ENCODE measurements around the gene TMA16.
"Not testable (repeated sequence)": the region's sequence is repeated elsewhere in the genome, so short reads cannot be mapped to it uniquely, and the experiment has no call there.

Gene TMA16

DNA sequence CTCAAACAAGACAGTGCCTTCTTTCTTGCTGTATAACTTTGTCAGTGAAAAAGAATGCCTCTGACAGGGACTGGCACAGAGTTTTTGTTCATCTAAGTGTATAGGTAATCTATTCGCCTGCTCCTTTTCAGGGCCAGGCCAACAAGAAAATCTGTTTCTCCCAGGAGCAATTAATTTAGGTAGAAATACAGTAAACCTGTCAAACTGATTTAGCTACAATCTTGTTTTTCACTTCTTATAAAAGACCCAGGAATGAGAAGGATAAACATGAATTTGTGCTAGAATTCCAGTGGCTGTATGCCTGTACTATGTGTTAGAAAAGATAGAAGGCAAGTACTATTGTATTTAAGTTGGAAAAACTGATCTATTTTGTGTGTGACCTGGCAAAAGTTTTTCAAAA is 6.1 kb downstream of the TMA16 start:
- no peak for DNase-seq (ENCODE audit: low read depth, low spot score)
- no peak overlapping the region for H3K27ac ChIP-seq

DNA sequence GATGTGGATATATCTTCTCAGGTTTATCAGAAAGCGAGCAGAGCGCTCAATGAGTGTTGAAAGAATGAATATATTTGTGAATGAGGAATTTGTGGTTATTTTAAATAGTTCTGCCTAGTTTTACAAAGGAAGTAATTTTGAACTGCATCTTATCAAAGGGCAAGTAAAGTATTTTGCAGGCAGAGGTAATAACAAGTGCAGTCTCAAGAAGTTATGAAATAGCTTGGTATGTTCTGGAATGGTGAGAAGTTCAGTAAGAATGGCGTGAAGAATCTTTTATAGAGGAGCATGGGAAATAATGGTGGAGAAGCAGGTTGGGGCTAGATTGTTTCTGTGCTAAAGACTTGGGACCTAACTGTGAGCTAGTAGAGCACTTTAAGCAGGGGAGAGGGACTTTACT is 10.9 kb downstream of the TMA16 start:
- no peak overlapping the region for H3K27ac ChIP-seq
- no peak for DNase-seq (ENCODE audit: low read depth, low spot score)

DNA sequence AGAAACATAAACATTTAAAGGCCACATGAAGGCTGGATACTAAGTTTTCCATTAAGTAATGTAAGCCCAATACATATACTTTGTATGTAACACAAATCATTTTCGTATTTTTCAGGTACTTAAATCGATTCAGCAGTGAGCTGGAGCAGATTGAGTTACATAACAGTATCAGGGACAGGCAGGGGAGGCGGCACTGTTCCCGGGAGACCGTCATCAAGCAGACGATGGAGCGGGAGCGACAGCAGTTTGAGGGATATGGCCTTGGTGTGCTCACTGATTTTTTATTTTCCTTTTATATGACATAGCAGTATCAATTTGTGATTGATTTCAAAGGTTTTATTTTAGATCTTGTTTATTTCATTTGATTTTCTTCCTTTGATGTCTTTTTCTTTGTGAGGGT is 20.7 kb downstream of the TMA16 start:
- H3K27ac ChIP-seq: no peak overlapping the region
- no peak for DNase-seq (ENCODE audit: low read depth, low spot score)

DNA sequence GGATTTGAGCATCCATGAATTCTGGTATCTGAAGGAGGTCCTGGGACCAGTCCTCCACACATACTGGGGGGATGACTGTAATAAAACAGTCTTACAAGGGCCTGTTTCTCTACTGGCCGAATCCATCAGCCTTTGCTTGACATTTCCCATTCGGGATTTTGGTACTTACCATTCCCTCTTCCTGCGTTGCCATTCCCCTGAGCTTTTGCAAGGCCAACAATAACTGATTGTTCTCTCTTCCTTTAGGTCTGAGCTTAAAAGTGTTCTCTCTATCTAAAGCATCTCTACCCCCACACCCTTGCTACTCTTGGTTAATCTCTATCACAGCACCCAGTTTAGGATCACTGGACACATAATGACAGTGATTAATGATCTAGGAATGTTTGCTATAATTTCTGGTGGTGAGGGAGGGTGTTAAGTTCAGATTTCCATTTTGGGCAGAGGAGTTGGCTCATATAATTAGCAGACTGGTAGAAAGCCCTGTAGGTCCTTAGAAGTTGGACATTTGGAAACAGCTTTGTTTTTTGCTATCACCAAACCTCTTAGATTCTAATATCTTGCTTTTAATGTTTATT is 29.4 kb downstream of the TMA16 start:
- no peak for DNase-seq (ENCODE audit: low read depth, low spot score)
- no peak overlapping the region for H3K27ac ChIP-seq

DNA sequence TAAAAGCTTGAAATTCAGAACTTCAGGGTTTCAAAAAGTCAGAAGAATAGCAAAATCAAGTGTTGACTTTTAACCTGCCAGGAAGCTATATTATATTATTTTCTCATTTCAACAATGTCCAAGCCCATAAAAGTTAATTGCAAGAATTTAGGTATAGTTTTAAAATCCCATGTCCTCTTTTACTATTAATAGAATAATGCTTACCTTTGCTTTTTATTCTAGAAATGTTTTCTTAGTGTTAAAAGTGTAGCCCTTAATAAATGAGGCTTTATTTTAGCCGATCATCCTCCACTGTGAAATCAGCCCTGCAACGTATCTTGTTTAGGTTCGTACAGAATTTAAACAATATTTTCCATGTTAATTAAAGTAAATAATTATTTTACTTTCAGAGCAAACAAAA is 31.5 kb downstream of the TMA16 start:
- no peak for DNase-seq (ENCODE audit: low read depth, low spot score)
- H3K27ac ChIP-seq: no peak overlapping the region

DNA sequence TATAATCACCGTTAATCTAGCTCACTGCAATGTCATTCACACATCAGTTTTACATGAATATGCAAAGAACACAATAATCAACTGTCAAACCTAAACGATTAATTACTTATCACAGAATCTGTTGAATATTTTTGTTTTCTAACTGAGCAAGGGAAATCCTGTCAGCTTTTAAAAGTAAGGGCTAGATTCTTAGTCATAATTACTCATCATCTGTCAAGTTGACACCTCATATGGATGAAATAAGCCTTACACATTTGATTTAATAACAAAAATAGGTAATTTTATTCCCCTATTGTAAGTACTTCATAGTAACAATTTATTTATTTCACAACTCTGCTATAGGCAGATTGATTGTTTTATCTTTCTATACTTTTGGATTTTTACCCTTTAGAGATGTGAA is 32.7 kb downstream of the TMA16 start:
- no peak for DNase-seq (ENCODE audit: low read depth, low spot score)
- H3K27ac ChIP-seq: no peak overlapping the region

DNA sequence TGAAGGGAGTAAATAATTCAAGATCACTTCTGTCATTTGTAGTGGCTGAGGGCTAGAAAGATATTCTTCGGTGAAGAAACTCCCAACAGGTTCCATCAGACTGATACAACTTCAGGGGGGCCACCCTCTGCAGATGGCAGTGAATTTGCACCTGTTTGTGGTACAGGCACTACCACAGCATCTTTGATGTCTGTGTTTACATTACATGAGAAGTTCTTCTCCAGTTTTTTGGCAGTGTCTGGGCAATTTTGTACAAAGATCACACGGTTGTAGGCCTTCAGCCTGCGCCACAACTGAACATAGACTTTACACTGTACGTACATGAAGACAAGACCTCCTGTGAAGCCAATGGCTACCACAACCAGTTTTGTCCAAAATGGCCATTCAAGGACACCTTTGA is 34.2 kb downstream of the TMA16 start:
- H3K27ac ChIP-seq: no peak overlapping the region
- no peak for DNase-seq (ENCODE audit: low read depth, low spot score)

DNA sequence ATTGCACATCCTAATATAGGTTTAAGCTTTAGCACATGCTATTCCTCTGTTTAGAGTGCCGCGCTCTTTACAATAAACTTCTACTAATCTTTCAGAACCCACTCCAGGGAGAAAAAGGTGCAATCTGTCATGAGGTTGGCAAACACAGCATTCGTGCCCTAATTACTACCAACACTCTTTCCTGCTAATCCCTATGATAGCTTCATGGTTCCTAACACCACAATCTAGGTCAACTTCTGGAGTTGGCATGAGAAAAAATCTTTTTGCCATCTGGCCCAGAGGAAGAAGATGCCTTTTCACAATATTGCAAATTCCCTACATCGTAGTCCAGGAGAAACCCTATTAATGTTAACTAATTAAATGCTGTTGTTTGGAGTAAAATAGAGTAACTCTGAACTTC is 39.6 kb downstream of the TMA16 start:
- DNase-seq (ENCODE audit: low read depth, low spot score): no peak
- H3K27ac ChIP-seq: no peak overlapping the region

DNA sequence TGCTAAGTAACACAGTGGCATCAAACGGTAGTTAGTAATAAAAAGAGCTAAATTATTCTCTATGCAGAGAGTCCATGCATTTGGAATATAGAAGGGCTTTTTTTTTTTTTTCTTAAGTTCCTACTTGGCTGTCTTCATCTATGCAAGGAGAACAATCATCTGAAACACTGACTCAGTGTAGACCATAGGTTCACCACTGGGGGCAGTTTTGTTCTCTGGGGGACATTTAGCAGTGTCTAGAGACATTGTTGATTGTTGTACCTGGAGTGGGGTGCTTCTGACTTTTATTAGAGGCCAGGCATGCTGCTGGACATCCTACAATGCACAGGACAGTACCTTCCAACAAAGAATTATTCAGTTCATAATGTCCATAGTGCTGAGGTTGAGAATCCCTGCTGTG is 41.2 kb downstream of the TMA16 start:
- DNase-seq (ENCODE audit: low read depth, low spot score): no peak
- no peak overlapping the region for H3K27ac ChIP-seq

DNA sequence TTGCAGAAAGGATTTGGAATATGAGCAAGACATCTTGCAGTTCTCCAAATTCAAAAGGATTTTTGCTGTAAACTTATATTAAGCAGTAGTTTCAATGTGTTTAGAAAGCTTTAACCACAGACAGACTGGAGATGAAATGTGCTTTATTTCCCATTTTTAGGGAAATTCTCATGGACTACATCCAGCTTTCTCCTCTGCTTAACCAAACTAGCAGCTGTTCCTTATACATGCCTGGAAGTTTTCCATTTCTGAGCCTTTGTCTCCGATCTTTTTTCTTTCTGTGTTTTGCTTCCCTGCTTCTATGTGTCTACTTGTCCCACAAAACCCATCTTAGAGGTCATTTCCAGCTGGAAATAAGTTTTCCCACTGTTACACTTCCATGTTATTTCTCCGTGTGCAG is 41.6 kb downstream of the TMA16 start:
- DNase-seq (ENCODE audit: low read depth, low spot score): no peak
- no peak overlapping the region for H3K27ac ChIP-seq

DNA sequence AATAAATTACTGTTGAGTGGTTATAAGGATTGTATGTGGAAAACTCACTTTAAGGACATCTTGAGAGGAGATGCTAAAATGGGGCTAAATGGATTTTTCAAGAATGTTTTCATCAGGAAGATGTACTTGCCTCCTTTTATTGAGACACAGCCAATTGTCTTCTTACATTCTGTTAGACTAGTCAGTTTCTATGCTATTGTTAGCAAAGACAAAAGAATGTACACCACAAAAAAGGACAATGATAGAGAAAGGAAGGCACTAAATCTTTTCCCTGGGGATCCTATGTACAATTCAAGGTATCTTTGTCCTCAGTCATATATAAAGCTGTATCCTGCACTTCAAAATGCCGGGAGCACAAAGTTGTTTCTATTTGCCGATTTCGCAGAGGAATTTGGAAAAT is 42.6 kb downstream of the TMA16 start:
- no peak for DNase-seq (ENCODE audit: low read depth, low spot score)
- no peak overlapping the region for H3K27ac ChIP-seq

DNA sequence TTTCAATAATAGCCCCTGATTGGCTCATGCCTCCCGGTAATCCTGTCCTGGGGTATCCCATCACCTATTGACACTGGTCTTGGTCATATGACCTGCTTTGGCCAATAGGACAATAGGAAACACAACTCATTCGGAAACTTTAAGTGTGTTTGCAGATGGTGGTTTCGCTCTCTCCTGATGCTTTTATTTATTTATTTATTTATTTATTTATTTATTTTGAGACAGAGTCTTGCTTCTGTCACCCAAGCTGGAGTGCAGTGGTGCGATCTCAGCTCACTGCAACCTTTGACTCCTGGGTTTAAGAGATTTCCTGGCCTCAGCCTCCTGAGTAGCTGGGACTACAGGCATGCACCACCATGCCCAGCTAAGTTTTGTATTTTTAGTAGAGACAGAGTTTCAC is 44.3 kb downstream of the TMA16 start:
- H3K27ac ChIP-seq; DNase-seq (ENCODE audit: low read depth, low spot score): not testable (repeated sequence)

DNA sequence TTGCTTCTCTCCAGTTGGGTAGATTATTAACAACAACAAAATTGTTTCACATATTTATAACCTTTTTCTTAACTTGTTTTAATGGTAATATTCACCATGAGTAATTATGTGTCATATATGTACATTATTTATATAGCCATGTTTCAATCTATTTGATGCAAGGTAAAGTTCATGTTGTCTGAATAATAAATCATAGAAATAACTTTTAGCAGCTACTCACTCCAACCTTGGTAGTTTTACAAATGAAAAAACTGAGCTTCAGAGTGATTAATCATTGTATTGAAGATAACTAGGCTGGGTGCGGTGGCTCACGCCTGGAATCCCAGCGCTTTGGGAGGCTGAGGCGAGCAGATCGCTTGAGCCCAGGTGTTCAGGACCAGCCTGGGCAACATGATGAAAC is 46.0 kb downstream of the TMA16 start:
- DNase-seq (ENCODE audit: low read depth, low spot score): no peak
- H3K27ac ChIP-seq: peak overlapping the region; percentile 83

DNA sequence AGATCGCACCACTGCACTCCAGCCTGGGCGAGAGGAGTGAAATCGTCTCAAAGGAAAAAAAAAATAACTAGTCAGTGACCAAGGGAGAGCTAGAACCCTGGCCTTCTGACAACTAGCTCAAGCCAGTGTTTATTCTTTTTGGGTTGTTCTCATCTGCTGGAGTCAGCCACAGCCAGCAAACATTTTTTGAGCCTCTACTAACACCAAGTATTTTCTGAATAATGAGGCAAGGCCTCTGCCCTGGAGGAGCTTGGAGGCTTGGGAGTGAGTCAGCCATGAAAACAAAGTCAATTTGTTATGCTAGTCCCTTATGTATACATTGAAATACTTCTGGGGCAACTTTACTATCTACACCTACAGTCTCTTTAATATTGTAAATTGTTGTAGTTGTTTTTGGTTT is 46.5 kb downstream of the TMA16 start:
- peak overlapping the region; percentile 83 for H3K27ac ChIP-seq
- DNase-seq (ENCODE audit: low read depth, low spot score): peak; percentile 45

DNA sequence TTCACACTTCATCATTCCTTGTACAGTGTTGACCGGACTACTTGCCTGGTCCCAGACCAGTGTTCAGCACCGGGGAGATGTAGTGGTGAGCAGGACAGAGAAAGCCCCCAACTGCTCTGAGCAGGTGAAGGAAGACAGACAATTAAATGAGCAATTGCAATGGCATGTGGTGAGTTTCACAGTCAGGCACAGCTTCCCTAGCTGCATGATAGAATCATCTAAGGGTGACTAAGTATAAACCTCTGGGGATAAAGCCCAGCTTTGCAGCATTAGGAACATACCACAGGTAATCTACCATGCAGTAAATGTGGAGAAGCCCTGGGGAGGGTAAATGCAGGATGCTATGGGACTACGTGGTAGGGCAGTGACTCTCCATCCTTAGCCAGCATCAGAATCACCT is 47.8 kb downstream of the TMA16 start:
- H3K27ac ChIP-seq: peak overlapping the region; percentile 83
- peak; percentile 41 for DNase-seq (ENCODE audit: low read depth, low spot score)

DNA sequence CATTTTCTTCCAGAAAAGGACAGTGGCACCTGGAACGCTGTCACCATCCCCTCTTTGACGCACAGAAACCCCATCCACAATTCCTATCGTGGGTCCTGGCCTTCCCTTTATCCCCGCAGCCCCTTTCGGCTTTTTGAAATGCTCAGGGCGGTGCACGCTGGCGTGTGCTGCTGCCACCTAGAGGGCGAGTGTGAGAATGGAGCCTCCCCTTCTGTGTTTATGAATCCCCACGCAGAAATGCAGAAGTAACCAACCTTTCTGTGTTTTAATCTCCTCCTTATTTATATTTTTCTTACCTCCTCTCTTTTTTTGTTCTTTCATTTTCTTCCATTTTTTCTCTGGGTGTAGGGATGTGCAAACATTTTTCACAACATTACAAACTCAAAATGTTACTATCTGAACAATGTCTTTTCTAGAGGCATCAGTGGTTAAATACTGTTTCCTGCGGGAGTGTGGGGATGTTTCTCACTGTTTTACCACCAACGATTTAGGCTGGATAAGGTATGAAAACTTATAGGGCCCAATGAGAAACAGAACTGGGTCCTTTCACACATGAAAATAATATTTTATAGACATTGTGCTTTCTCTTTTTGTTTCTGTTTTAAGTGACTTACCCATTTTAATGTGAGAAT is 50.0 kb downstream of the TMA16 start:
- no peak for DNase-seq (ENCODE audit: low read depth, low spot score)
- no peak overlapping the region for H3K27ac ChIP-seq

DNA sequence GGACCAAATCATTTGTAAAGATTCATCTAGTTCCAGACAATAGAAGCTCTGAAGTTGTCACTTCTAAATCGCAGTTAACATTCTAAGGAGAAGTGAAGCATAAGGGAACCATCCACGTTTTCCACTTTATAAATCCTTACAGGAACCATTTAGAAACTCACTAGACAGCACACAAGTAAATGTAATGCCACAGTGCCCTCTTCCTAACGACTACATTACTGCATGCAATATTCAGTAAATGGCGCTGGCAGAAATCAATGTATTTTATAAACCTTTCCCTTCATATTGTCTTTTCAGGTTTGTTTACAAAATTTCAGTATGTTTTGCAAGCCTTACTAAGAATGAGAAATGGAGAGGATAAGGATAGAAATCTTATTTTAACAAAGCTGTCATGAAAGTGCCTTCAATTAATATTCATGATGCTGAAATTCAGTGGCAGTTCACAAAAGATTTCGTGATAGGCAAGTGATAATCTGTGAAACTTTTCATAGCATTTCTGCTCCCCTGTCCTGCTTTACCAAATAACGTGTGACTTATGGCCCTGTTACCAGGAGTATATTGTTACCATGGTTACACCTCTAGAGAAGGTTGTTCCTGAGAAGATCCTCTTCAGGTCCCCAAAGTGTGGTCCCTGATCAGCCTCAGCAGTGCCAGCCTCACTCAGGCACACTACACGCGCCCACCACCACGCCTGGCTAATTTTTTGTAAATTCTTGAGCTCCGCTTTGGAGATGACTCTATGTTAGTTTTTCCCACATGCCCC is 54.2 kb downstream of the TMA16 start:
- DNase-seq (ENCODE audit: low read depth, low spot score): no peak

DNA sequence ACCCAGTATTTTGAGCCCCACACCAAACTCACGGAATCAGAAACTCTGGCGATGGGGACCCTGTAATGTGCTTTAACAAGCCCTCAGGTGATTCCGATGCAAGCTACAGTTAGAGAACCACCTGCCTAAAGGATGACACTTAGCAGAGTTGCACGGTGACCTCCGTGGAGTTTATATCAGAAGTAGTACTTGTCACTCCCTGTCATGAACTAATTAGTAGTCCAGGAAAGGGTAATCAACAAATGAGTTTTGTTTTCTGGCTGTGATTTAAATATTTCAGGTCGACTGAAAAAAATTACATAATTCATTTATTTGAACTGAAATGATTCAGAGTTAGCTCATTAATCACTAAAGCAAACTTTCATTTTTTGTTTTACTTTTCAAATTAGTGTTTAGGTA is 56.4 kb downstream of the TMA16 start:
- no peak for DNase-seq (ENCODE audit: low read depth, low spot score)
- H3K27ac ChIP-seq: no peak overlapping the region

More for the DNA sequence above, 54.2 kb downstream of the TMA16 start:
- H3K27ac ChIP-seq: no peak overlapping the region

DNA sequence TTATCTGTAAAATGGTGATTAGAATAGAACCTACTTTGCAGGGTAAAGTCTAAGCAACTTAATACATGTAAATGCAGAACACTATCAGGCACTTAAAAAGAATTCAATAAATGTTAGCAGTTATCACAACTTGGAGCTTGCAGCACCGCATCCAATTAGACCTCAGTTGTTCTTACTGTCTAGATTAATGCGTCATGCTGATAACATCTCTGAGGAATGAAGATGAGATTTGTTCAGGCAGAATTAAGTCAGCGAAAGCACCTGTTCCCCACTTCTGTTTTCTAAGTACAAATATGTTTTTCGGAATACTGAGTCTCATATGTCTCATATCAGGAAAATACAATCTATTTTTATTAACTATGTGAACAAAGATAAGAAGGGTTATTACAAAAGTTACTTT is 58.7 kb downstream of the TMA16 start:
- H3K27ac ChIP-seq: no peak overlapping the region
- no peak for DNase-seq (ENCODE audit: low read depth, low spot score)

DNA sequence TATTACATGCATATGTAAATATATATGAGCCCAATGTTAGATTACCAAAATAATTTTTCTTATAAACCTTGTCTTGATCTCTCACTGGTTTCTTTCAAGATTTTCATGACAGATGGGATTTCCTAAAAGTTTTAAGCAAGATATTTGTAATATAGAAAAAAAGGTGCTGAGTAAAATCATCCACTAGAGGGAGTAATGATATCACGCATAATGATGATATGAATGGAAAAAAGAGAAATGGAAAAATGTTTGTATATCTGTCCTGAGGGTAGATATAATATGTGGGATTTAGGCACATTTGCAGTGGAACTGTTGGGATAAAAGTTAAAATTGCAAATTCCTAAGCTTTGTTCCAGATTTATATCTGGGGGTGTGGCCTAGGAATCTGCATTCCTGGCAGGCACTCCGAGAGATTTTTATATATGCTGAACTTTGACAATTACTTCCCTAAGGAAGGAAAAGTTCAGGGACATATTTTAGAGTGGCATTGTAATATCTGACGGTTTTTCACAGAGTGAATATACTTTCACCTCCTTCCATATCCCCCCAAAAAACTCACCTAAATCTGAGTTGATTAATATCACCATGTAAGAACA is 60.5 kb downstream of the TMA16 start:
- H3K27ac ChIP-seq: no peak overlapping the region
- no peak for DNase-seq (ENCODE audit: low read depth, low spot score)

DNA sequence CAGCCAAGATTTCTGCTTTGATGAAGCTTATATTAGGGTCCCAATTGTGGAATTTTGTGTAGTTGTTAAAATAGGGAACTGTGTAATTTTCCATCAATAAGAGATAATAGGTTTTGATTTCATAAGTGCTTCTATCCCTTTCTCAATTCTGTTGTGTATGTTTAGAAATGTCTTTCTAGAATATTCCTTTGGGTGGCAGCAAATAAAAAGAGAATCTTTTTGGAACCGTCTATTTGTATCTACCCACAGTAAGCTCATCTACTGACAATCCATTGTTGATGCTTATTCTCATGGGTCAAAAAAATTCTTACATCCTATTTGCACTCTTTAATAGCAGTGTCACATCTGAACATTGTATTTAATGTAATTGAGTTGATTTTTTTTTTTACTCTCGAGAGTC is 61.7 kb downstream of the TMA16 start:
- no peak overlapping the region for H3K27ac ChIP-seq
- no peak for DNase-seq (ENCODE audit: low read depth, low spot score)

Measured in epithelial cell of prostate (primary cell).